Fibroblast of lung (primary cell): Measurements from ENCODE around the gene LOXHD1.

Source experiments
- CTCF ChIP-seq, 2 donors: IDR thresholded peaks in 1 of 2; conservative IDR thresholded peaks in 1 of 2; 1 replicate in 1 of 2; 2 replicates in 1 of 2; pipeline ENCODE4 v1.5.1; 2011 to 2012; ENCODE audit warnings: low read length in 2 of 2, control low read depth in 1 of 2, inconsistent platforms in 1 of 2, low read depth in 1 of 2, mild to moderate bottlenecking in 1 of 2
- EZH2 ChIP-seq: IDR thresholded peaks from 2 replicates; pipeline ENCODE4 v1.5.1; 2012; ENCODE audit warnings: low read length, control low read depth, mild to moderate bottlenecking; ENCODE audit errors: missing control alignments

DNA sequence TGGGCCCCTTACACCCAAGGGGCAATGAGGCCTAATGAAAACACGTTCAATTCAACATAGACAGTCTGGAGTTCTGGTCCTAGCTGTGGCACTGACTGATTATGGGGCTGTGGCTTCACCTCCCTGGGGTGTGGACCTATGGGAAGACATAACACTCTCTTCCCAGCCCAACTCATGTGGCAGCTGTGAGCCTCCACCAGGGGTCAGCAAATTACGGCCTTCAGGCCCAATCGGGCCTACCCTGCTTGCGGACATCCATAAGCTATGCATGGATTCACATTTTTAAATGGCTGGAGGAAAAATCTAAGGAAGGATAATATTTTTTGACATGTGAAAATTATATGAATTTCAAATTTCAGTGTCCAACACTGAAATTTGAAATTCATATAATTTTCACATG, 101.3 kb downstream of the LOXHD1 start:
- TF ChIP-seq CTCF (conservative IDR thresholded peaks at IDR 0.05 in 1 of 2, IDR thresholded peaks at IDR 0.05 in 1 of 2; ENCODE audit: low read depth in 1 of 2, low read length in 2 of 2), result peak in 1 of 2 donors; percentile 13
- no peak for TF ChIP-seq EZH2
